D721Med (cell line): ENCODE data around the gene PAK1.

Experiments used
- DNase-seq: peaks from one replicate; pipeline ENCODE4 v3.0.0; 2011; ENCODE audit warnings: low spot score; ENCODE audit not compliant: insufficient read length
- FAIRE-seq: peaks from 2 replicates; lab custom pipeline; 2011; peaks lifted over from hg19 to GRCh38; lab: Jason Lieb, UNC
- CTCF ChIP-seq: IDR thresholded peaks from 2 replicates; pipeline ENCODE4 v1.5.1; 2012; ENCODE audit warnings: mild to moderate bottlenecking, control low read depth; ENCODE audit not compliant: insufficient read depth; ENCODE audit errors: missing control alignments

The PAK1 gene

GRCh38 chr11:77473801-77474683 is at the start of gene PAK1:
TSS of gene PAK1 (minus strand) at chr11:77474094. CDS start at chr11:77392520, 81,574 bp downstream.
- TF ChIP-seq CTCF = no peak
- no peak for FAIRE-seq
- peak; percentile 51 for DNase-seq

GRCh38 chr11:77522215-77522614 is 48.3 kb upstream of the PAK1 start:
- no peak for FAIRE-seq
- DNase-seq = no peak
- TF ChIP-seq CTCF = no peak

GRCh38 chr11:77519847-77520246 is 46.0 kb upstream of the PAK1 start:
- no peak for DNase-seq
- no peak for FAIRE-seq
- no peak for TF ChIP-seq CTCF

GRCh38 chr11:77518471-77518870 is 44.6 kb upstream of the PAK1 start:
- no peak for TF ChIP-seq CTCF
- FAIRE-seq = no peak
- DNase-seq = no peak

GRCh38 chr11:77517753-77518152 is 43.9 kb upstream of the PAK1 start:
- TF ChIP-seq CTCF = no peak
- DNase-seq (no peak), FAIRE-seq (no peak)

- DNase-seq (no peak), FAIRE-seq (no peak)
- no peak for TF ChIP-seq CTCF
Measured at GRCh38 chr11:77517226-77517625, 43.3 kb upstream of the PAK1 start.

GRCh38 chr11:77515483-77515882 is 41.6 kb upstream of the PAK1 start:
- FAIRE-seq (no peak), DNase-seq (no peak)
- no peak for TF ChIP-seq CTCF
